GM19043 (cell line): Measurements from ENCODE around the gene CDH12.
"Not testable (repeated sequence)": the region's sequence is repeated elsewhere in the genome, so short reads cannot be mapped to it uniquely, and the experiment has no call there.

Source experiments
- ATAC-seq: cut with Tn5 transposase; IDR thresholded peaks from one replicate; pipeline ENCODE4 v1.9.1; 2021; ENCODE audit warnings: low read depth; ENCODE audit not compliant: unreplicated experiment

CDH12 gene

DNA sequence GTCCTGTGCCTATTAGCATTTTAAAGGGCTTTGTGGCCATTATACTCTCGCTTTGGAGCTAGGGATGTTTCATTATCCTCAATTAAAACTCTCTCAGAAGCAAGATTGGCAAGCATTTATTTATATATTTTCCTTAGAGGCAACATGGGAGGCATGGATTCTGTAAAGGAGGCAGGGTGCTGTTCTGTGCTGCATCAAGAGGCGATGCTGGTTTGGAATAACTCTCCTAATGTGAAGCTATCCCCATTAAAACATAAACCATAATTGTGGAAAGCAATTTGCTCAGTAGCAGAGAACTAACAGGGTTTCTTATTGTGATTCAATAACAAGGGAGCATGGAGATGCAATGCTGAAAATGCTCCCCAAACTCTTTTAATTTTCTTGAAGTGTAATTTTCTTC is 664.5 kb downstream of the CDH12 start:
- not testable (repeated sequence) for ATAC-seq

- not testable (repeated sequence) for ATAC-seq
Observed at GRCh38 chr5:22187632-22188228, 665.4 kb downstream of the CDH12 start.

GRCh38 chr5:22169226-22169625 is 683.9 kb downstream of the CDH12 start:
- not testable (repeated sequence) for ATAC-seq

- not testable (repeated sequence) for ATAC-seq
Observed at GRCh38 chr5:22168704-22169103, 684.4 kb downstream of the CDH12 start.

DNA sequence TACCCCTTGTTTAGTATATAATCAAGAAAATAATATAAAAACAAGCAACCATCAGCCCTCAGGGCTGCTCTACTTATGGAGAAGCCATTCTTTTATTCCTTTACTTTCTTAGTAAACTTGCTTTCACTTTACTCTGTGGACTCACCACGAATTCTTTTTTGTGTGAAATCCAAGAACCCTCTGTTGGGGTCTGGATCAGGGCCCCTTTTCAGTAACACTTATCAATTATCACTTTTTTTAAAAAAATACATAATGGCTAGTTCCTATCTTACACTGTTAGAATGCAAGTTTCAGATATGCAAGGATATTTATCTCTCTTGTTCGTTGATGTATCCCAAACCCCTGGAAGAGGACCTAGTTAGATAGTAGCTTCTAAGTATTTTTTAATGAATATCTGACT is 687.2 kb downstream of the CDH12 start:
- not testable (repeated sequence) for ATAC-seq

DNA sequence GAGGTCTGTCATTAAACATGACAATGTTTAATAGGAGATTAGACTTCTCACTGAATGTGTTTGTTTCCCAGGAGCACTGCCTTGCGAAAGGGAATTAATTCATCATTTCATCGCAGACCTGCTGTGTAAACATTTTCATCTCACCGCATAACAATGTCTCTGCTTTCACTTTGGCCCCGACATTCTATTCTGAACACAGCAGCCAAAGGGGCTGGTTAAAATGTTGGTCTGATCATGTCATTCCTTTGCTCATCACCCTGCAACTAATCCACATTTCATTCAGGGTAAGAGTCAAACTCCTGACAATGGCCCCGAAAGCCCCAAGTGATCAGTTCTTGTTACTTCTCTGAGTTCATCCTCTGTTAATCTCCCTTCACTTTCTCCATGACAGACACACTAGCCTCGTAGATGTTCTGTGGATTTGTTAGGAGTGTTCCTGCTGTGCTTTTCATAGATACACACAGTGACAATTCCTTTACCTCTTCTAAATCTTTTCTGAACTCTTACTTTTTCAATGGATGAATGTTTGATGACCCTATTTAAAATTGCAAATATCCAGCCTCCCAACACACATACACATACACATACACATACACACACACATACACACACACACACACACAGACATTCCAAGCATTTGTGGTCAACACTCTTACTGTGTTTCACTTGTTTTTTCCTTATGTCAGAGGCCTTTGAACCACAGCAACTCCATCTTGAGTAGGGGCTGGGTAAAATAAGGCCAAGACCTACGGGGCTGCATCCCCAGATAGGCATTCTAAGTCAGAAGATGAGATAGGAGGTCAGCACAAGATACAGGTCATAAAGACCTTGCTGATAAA is 688.0 kb downstream of the CDH12 start:
- not testable (repeated sequence) for ATAC-seq

DNA sequence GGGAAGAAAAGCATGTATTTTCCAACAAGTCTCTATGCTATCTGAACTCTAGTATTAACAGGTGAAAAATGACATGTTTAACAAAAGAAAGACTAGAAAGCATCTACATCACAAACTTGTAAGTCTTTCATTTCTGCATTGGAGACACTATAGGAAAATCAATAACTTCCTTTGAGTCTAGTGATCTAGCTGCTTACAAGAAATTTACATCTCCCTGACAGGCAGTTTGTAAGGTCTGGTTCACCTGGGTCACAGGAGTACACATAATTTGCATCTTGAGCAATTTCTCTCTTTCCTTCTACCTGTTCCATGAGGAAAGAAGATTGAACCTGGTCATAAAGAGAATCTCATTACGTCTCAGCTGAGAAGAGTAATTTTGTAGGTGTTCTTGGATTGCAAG is 696.2 kb downstream of the CDH12 start:
- not testable (repeated sequence) for ATAC-seq

DNA sequence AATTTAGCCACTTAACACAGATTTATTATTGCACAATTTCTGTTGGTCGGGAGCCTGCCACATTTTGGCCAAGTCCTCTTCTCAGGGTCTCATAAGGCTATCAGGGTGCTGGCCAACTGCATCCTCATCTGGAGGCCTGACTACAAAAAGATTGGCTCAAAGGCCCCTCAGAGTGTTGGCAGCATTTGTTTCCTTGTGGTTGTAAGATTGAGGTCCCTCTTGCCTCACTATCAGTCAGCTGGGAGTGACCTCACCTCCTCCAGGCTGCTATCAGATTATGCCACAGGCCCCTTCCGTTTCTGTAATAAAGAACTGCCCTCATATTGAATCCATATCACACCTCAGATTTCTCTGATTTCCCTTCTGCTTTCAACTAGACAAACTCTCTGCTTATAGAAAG is 698.4 kb downstream of the CDH12 start:
- ATAC-seq: not testable (repeated sequence)

GRCh38 chr5:22151801-22152200 is 701.3 kb downstream of the CDH12 start:
- not testable (repeated sequence) for ATAC-seq

DNA sequence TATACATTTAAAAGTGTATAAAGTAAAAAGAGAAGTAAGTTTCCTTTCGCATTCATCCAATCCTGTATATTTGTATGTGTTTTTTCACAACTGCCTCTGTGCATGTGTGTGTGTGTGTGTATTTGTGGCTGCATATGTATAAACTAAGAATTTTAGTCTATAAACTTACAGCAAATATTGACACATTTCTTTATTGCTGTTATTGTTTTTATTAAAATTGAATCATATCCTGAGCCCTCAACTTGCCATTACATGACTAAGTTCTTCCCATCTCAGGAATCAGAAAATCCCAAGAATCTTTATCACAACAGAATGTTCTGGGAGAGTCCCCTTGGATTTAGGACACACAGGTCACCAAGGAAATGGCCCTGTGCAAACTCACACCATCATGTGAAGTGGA is 712.7 kb downstream of the CDH12 start:
- not testable (repeated sequence) for ATAC-seq

DNA sequence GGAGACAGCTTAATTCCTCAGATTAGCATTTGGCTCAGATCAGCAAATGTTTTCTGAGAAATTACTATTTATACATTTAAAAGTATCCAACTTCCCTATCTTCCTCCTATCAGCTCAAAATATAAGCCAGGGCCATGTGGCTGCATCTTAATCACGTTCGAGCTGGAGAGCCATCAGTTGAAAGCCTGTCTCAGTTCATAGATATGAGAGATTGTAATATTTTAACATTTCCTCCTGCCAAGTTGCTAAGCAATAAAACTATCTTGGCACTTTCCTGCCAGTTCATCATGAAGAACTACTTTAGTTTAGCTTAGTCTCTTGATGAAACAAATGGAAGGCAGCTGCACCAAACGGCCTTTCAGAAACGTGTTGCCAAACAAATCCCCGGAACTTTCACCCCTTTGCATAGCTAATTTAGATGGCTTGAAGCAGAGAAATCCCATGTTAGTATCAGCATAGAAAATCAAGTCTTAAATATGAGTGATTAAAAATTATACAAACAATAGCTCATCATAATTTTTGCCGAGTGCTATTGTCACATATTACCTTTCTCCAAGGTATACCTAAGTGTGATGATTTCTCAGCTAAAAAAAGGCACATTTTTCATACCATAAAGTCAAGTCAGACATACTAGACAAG is 713.4 kb downstream of the CDH12 start:
- ATAC-seq: not testable (repeated sequence)

GRCh38 chr5:22111320-22111719 is 741.8 kb downstream of the CDH12 start:
- ATAC-seq: no peak

GRCh38 chr5:22109315-22109714 is 743.8 kb downstream of the CDH12 start:
- ATAC-seq: no peak

GRCh38 chr5:22108545-22108944 is 744.6 kb downstream of the CDH12 start:
- no peak for ATAC-seq

DNA sequence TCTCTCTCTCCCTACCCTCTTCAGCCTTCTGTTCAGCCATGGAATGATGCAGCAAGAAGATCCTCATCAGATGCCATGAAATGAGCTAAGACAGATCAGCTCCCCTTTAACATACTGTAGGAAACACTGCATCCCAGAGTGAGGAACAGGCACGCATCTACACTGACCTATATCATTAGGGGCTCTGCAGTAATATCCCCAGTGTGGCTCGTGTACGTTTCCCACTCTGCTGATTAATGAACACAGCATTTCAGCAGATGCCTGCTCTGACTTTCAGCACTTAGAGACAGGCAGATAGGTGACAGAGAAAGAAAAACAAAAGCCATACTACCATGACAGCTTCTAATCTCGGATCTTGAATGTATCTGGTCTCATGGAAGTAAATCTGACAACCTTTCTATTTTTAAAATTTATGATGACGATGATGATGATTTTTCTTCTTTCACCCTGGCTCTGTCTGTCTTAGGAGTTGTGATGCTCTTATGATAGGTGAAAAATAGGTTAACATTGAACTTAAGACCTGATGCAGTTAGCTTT is 750.3 kb downstream of the CDH12 start:
- no peak for ATAC-seq

- no peak for ATAC-seq
Observed at GRCh38 chr5:22088517-22088916, 764.6 kb downstream of the CDH12 start.

DNA sequence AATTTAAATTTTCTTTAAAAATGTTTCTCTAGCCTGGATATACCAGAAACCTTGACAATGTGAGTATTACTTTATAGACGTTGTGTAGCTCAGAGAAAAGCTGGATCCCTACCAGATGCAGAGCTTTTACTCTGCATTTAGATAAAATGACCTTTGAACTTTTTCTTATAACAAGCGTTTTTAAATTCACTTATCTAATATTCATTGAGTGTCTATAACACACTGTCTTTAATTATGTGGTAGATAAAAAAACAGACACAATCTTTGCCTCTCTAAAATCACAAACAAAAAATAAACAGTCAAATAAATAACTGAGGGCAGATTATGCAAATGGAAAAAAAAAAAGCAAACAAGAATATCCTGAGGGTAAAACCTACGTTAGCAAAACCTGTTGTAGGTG is 773.6 kb downstream of the CDH12 start:
- ATAC-seq: no peak

GRCh38 chr5:22079002-22079401 is 774.1 kb downstream of the CDH12 start:
- no peak for ATAC-seq

GRCh38 chr5:22076586-22076985 is 776.6 kb downstream of the CDH12 start:
- no peak for ATAC-seq

DNA sequence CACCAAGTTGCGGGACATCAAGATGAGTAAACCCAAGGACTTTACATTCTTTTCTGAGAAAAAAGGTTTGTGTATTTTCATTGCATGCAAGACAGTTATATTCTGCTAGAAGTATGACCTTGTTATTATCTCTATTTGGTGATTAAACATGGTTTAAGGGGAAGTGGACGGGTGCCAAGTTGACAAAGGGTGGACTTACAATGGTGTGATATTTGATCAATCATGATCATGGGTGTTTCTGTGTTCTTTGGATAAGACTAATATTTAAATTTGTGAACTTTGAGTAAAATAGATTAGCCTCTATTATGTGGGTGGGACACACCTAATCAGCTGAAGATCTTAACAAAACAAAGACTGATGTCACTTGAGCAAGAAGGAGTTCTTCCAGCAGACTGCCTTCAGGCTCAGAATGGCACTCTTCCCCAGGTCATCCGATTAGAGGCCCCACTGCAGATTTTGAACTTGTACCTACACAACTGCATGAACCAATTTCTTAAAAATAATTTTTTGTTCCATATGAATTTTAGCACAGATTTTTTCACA is 782.9 kb downstream of the CDH12 start:
- no peak for ATAC-seq

- ATAC-seq: no peak
Observed at GRCh38 chr5:22063717-22064116, 789.4 kb downstream of the CDH12 start.
